Stomach smooth muscle (tissue), 2 donors: ENCODE results near the gene METTL23.
"Not testable (repeated sequence)": the region's sequence is repeated elsewhere in the genome, so short reads cannot be mapped to it uniquely, and the experiment has no call there.

Experiments
- H3K27ac ChIP-seq: one replicate; pipeline ENCODE4 v1.7.0; 2013; ENCODE audit warnings: mild to moderate bottlenecking, low read length, inconsistent platforms
- H3K27me3 ChIP-seq, 2 donors: one replicate each; pipeline ENCODE4 v1.7.0; 2013; ENCODE audit warnings: low read length in 2 of 2; ENCODE audit not compliant: insufficient read depth in 2 of 2, control insufficient read depth in 1 of 2
- H3K36me3 ChIP-seq, 2 donors: one replicate each; pipeline ENCODE4 v1.7.0; 2013; ENCODE audit warnings: low read length in 2 of 2; ENCODE audit not compliant: control insufficient read depth in 2 of 2, insufficient read depth in 2 of 2
- H3K4me1 ChIP-seq: one replicate; pipeline ENCODE4 v1.7.0; 2013; ENCODE audit warnings: low read length; ENCODE audit not compliant: control insufficient read depth, insufficient read depth
- H3K4me3 ChIP-seq, 2 donors: one replicate each; pipeline ENCODE4 v1.7.0; 2013; ENCODE audit warnings: low read length in 2 of 2
- H3K9ac ChIP-seq, 2 donors: one replicate each; pipeline ENCODE4 v1.7.0; 2013; ENCODE audit warnings: low read length in 2 of 2, mild to moderate bottlenecking in 1 of 2
- H3K9me3 ChIP-seq, 2 donors: one replicate each; pipeline ENCODE4 v1.7.0; 2013; ENCODE audit warnings: low read length in 2 of 2; ENCODE audit not compliant: control insufficient read depth in 2 of 2
- donor health status: healthy.
- donor health status: Pancreatic carcinoma.

METTL23 gene

DNA sequence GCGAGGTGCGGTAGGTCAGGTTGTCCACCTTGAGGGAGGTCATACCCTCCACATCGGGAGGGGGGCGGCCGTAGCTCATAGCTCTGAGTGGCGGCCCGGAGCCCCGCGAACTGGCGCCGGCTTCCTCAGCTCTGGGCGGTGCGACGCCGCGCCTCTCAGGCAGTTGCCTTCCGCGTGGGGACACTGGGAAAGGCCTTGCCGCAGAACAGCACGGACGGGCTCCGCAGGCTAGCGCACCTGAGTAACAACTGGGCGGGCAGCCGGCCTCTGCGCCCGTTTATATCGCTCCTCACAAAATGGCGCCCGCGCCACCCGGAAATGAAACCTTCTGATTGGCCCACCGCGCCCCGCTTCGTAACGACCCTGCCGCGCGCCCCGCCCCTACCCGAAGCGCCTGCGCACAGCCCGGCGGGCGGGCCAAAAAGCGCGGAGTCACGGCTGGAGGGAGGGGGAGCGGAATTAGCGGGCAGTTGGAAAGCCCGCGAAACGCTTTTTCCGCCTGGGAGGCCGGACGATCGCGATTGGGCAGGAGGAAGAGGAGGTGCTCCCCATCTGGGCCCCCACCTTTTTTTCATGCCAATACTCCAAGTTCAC lies 10.5 kb downstream of the METTL23 start, which contains the start of gene SRSF2:
SRSF2 (minus strand) TSS at position 250 of the 594 bp plus-strand sequence; CDS start at position 79, 171 bp downstream.
- H3K9me3 ChIP-seq: no peaks in the 10 kb centered on the region
- peaks cover 42% of the 10 kb centered on the region for H3K4me1 ChIP-seq
- H3K27me3 ChIP-seq: no peaks in the 10 kb centered on the region
- H3K36me3 ChIP-seq: peaks cover 15 to 29% of the 10 kb centered on the region in 2 donors
- peak within 1 kb of the TSS; percentile 90 to 91 for H3K9ac ChIP-seq
- peak within 1 kb of the TSS; percentile 87 to 97 for H3K4me3 ChIP-seq
- H3K27ac ChIP-seq: peak within 1 kb of the TSS; percentile 95

DNA sequence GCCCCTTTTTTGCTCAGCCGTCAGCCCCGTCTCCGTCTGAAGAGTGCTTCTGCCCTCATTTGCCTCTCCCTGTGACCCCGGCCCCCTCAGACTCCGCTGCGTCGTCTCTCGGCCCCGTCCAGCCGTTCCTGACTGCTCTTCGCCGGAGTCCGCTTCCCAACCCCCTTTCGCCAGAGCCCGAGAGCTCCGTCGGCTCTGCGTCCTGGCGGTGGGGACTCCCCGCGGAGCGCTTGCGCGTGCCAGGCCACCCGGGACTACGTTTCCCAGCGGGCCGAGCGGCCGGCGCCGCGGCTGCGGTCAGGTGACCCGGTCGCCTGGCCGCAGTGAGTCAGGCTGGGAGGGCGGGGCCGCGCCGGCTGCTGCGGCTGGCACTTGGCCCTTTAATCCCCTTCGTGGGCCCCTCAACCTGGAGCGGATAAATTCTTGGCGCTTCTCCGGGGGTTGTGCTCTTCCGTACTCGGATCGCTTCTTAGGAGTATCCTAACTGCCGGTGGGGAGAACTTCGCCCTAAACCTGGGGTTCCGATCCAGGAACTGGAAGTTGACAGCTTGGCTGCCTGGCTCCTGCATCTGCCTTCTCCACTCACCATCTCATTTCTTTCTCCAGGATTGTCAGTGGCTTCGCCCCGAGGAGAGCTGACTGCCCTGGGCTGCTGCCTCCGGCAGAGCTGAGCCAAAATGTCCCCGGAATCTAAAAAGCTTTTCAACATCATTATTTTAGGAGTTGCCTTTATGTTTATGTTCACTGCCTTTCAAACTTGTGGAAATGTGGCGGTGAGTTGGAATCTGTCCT lies 11.2 kb downstream of the METTL23 start, which contains the start of gene MFSD11:
MFSD11 (plus strand) TSS at position 444 of the 792 bp plus-strand sequence; CDS start at position 678, 234 bp downstream.
- H3K27me3 ChIP-seq: no peaks in the 10 kb centered on the region
- H3K9ac ChIP-seq: peak within 1 kb of the TSS; percentile 90 to 91
- peaks cover 36% of the 10 kb centered on the region for H3K4me1 ChIP-seq
- peaks cover 16 to 30% of the 10 kb centered on the region in 2 donors for H3K36me3 ChIP-seq
- peak within 1 kb of the TSS; percentile 87 to 97 for H3K4me3 ChIP-seq
- peak within 1 kb of the TSS; percentile 95 for H3K27ac ChIP-seq
- H3K9me3 ChIP-seq: no peaks in the 10 kb centered on the region

DNA sequence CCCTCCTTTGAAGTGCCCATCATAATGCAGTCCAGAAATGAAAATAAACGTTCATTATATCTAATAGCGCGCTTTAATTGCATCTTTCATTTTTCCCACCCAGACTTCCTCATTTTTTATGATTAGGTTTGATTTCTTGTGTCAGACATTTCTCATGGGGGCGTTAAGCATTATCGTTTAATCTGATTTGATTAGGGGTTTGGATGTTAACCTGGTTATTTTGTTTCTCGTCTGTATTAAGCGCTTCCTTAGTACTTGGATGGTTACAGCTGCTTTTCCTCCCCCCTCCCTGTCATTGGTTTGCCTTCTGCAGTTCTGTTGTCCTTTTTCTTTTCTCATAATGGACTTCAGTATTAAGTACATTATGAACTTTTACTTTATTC lies 11.8 kb downstream of the METTL23 start:
- H3K4me1 ChIP-seq: peaks cover 32% of the 10 kb centered on the region
- peak overlapping the region; percentile 74 to 90 for H3K9ac ChIP-seq

DNA sequence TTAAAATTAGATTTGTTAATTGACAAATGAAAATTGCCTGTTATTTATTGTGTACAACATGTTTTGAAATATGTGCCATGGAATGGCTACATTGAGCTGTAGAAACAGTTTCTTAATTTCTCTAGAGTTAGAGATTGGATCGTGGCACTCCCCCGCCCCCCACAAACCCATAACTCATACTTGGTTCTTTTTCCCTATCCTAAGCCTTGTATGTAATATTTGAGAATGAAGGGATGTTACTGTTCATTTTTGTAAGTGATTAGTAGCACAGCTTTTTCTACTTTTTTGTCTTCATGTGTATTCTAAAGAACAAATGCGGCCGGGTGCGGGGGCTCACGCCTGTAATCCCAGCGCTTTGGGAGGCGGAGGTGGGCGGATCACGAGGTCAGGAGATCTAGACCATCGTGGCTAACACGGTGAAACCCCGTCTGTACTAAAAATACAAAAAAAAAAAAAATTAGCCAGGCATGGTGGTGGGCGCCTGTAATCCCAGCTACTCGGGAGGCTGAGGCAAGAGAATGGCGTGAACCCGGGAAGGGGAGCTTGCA lies 13.0 kb downstream of the METTL23 start:
- H3K4me1 ChIP-seq: peaks cover 21% of the 10 kb centered on the region
- H3K9ac ChIP-seq, H3K4me3 ChIP-seq, H3K27me3 ChIP-seq, H3K9me3 ChIP-seq: not testable (repeated sequence)
- H3K36me3 ChIP-seq: peaks cover 11 to 22% of the 10 kb centered on the region in 2 donors
- H3K27ac ChIP-seq: peak overlapping the region; percentile 67

More for the DNA sequence above, 11.8 kb downstream of the METTL23 start:
- Histone ChIP-seq H3K36me3 (peaks cover 10 to 25% of the 10 kb centered on the region in 2 donors), H3K4me3 (peak overlapping the region; percentile 71 to 86), H3K27me3 (no peaks in the 10 kb centered on the region), H3K9me3 (no peaks in the 10 kb centered on the region), H3K27ac (peak overlapping the region; percentile 95)

DNA sequence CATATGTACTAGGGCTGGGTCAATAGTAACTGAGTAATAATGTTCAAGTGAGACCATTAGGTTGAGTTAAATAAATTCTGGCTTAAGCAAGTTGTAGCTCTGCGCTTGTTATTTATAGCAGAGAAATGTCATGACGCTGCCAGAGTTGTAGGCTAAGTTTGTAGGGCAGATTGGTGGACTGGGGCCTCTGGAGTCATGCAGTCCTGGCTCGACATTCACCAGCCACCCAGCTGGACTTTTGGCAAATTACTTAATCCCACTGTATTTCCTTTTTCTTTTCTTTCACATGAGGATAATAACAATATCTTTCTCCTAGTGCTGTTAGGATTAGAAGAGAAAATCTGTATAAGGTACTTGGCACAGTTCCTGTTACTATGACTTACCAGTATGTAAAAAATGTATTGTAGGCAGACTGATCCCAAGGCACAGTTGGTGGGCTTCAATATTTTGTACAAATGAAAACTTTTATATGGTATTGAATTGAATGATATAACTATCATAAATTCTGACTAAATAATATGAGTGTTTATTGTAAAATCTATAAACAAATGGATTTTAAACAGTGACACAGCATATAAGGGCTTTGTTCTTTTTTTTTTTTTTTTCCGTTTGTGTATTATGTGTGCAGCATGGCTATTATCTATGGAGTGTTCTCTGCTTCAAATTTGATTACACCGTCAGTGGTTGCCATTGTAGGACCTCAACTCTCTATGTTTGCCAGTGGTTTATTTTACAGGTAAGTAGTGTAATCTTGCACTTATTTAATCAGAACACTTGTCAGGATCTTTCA lies 13.9 kb downstream of the METTL23 start:
- H3K36me3 ChIP-seq: peaks cover 20 to 25% of the 10 kb centered on the region in 2 donors
- no peak overlapping the region for H3K9ac ChIP-seq
- H3K9me3 ChIP-seq: no peaks in the 10 kb centered on the region
- peaks cover 16% of the 10 kb centered on the region for H3K4me1 ChIP-seq
- H3K27me3 ChIP-seq: no peaks in the 10 kb centered on the region
- peak overlapping the region; percentile 67 for H3K27ac ChIP-seq
- peak overlapping the region in 1 of 2 donors; percentile 40 for H3K4me3 ChIP-seq

DNA sequence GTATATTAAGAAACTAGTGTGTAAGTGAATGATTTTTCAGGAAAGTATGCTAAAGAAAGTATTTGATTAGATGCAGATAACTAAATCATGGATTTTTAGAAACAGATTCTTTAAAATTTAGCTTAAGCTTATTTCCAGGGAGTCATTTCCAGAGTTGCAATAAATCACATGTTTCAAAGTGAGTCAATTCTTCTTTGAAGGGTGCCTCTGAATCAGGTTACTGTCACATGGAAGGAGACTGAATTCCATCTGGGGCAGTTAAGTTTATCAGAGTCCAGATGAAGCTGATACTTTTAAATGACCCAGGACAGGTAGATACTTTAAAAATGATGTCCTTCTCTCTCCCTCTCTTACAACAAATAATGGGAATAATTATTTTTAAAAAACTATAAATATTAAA lies 16.3 kb downstream of the METTL23 start:
- H3K27ac ChIP-seq: no peak overlapping the region
- no peak overlapping the region for H3K4me3 ChIP-seq
- H3K9me3 ChIP-seq: no peaks in the 10 kb centered on the region
- no peak overlapping the region for H3K9ac ChIP-seq
- H3K27me3 ChIP-seq: no peaks in the 10 kb centered on the region
- peaks cover 21 to 23% of the 10 kb centered on the region in 2 donors for H3K36me3 ChIP-seq
- peaks cover 11% of the 10 kb centered on the region for H3K4me1 ChIP-seq

DNA sequence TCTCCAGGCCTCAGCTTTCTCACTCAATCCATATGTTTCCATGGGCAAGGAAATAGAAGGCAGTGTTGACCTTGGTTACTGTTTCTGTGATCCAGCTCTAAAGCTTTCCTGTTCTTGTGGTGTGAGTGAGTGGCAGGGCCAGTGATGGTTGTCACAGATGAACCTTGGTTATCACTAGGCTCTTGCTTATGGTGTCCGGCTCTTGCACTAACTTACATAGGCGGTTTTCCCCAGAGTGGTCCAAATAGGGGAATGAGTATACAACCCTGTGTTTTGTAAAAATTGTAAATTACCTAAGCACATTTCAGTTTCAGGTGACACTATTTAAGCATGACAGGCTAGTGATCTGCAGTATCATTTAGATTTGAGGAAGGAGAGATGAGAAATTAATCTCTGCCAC lies 18.1 kb downstream of the METTL23 start:
- Histone ChIP-seq H3K9ac (no peak overlapping the region), H3K36me3 (peaks cover 23 to 26% of the 10 kb centered on the region in 2 donors), H3K27ac (no peak overlapping the region), H3K27me3 (no peaks in the 10 kb centered on the region), H3K9me3 (no peaks in the 10 kb centered on the region), H3K4me1 (peaks cover 7% of the 10 kb centered on the region), H3K4me3 (no peak overlapping the region)

DNA sequence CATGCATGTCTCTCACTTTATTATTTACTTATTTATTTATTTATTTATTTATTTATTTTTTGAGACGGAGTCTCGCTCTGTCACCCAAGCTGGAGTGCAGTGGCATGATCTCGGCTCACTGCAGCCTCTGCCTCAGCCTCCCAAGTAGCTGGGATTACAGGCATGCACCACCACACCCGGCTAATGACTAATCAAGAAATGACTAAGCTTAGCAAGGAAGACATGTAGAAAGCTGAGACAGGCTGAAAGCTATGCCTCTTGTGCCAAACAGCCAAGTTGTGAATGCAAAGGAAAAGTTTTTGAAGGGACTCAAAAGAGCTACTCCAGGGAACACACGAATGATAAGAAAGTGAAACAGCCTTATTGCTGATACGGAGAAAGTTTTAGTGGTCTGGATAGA lies 19.1 kb downstream of the METTL23 start:
- H3K36me3 ChIP-seq: peaks cover 23 to 28% of the 10 kb centered on the region in 2 donors
- H3K27me3 ChIP-seq, H3K4me3 ChIP-seq, H3K9ac ChIP-seq, H3K9me3 ChIP-seq, H3K4me1 ChIP-seq, H3K27ac ChIP-seq: not testable (repeated sequence)

DNA sequence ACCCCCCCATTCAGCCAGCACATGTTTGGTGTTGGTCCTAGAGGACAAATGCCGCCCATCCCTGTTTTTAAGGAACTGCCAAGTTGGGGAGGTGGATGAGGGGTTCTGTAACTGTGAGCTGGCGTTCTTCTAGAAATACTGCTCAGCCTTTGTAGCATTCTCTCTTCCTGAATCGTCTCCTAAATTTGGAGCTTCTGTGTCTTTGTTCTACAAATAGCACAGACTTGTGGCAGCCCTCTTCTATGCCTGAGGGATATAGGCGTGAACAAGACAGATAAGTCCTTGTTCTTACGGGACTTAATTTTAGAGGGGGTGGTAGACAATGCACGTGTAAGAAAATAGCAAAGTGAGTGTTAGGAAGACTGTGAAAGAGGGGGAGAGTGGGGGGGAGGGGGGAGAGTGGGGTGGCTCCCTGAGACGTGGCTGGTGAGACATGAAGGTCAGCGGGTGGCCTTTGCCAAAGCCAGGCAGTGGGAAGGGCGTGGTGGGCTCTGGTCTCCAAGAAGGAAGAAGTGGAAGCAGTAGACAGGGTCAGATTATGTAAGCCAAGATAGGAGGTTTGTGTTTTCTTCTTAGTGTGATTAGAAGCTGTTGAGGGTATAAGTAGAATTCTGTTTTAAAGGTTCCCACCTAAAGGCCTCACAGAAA lies 21.2 kb downstream of the METTL23 start:
- H3K4me3 ChIP-seq: no peak overlapping the region
- H3K9me3 ChIP-seq: no peaks in the 10 kb centered on the region
- no peaks in the 10 kb centered on the region for H3K4me1 ChIP-seq
- H3K27me3 ChIP-seq: no peaks in the 10 kb centered on the region
- peaks cover 22 to 27% of the 10 kb centered on the region in 2 donors for H3K36me3 ChIP-seq
- no peak overlapping the region for H3K27ac ChIP-seq
- H3K9ac ChIP-seq: no peak overlapping the region

DNA sequence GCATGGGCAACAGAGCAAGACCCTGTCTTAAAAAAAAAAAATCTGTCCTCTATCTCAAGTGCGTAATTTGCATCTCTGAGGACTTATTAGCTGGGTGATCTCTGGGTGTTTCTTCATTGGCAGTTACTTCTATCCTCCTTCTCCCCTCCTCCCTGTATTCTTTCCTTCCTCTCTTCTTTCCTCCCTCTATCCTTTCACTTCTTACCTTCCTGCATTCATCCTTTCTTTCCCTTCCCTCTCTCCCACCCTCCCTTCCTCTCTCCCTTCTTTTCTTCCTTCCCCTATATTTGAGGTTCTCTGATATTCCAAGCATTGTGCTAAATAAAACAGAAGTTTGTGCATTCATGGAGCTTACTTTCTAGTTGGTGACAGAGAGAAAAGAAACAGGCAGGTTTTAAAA lies 22.0 kb downstream of the METTL23 start:
- Histone ChIP-seq H3K27ac (no peak overlapping the region), H3K4me1 (no peaks in the 10 kb centered on the region), H3K9ac (no peak overlapping the region), H3K27me3 (no peaks in the 10 kb centered on the region), H3K4me3 (no peak overlapping the region), H3K9me3 (no peaks in the 10 kb centered on the region), H3K36me3 (peaks cover 22 to 27% of the 10 kb centered on the region in 2 donors)
